Ovary (tissue), 3 donors: ENCODE measurements around the gene FLYWCH1.

Experiments
- POLR2A ChIP-seq: fragments of 450-650 bp; IDR thresholded peaks from one replicate; pipeline ENCODE4 v1.6.1; 2017; ENCODE audit warnings: antibody characterized with exemption, mild to moderate bottlenecking, moderate library complexity
- TF ChIP-seq, protein P1 (sequence below), 3 donors: fragments of 450-650 bp in 2 of 3; fragments of 200-600 bp in 1 of 3; IDR thresholded peaks; one replicate each; pipeline versions ENCODE4 v1.5.1 to v1.8.0; 2016 to 2022; ENCODE audit warnings: antibody characterized with exemption in 3 of 3, mild to moderate bottlenecking in 1 of 3
- donor health status: DM: no; HTN: no; CAD: no.

DNA sequence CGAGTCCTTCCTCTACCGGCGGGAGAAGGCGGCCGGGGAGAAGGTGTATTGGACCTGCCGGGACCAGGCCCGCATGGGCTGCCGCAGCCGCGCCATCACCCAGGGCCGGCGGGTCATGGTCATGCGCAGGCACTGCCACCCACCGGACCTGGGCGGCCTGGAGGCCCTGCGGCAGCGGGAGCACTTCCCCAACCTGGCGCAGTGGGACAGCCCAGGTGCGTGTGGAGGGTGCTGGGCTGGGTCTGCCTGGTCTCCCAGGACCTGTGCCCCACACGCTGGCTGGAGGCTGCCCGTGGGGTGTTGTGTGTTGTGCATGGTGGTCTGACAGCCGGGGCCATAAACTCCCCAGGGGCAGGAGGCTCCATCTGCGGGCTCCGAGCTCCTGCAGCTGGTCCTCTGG lies 25.4 kb downstream of the FLYWCH1 start:
- TF ChIP-seq, protein P1, sequence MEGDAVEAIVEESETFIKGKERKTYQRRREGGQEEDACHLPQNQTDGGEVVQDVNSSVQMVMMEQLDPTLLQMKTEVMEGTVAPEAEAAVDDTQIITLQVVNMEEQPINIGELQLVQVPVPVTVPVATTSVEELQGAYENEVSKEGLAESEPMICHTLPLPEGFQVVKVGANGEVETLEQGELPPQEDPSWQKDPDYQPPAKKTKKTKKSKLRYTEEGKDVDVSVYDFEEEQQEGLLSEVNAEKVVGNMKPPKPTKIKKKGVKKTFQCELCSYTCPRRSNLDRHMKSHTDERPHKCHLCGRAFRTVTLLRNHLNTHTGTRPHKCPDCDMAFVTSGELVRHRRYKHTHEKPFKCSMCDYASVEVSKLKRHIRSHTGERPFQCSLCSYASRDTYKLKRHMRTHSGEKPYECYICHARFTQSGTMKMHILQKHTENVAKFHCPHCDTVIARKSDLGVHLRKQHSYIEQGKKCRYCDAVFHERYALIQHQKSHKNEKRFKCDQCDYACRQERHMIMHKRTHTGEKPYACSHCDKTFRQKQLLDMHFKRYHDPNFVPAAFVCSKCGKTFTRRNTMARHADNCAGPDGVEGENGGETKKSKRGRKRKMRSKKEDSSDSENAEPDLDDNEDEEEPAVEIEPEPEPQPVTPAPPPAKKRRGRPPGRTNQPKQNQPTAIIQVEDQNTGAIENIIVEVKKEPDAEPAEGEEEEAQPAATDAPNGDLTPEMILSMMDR (IDR thresholded peaks at IDR 0.05): no peak
- no peak for TF ChIP-seq POLR2A
